PFSK-1 (cell line): Measurements from ENCODE around the gene GRB10.

Experiments
- POLR2AphosphoS5 ChIP-seq: IDR thresholded peaks from 2 replicates; pipeline ENCODE4 v1.6.1; 2012; ENCODE audit warnings: low read depth, mild to moderate bottlenecking, control low read depth, low read length, moderate library complexity
- REST ChIP-seq, 2 experiments: IDR thresholded peaks; 2 replicates each; pipeline versions ENCODE4 v1.6.1 to v1.8.0; 2011 to 2012; ENCODE audit warnings: low read depth in 2 of 2, low read length in 2 of 2, control low read depth in 1 of 2, inconsistent platforms in 1 of 2, mild to moderate bottlenecking in 1 of 2, moderate library complexity in 1 of 2; ENCODE audit not compliant: insufficient read depth in 1 of 2
- SIN3A ChIP-seq: IDR thresholded peaks from 2 replicates; pipeline ENCODE4 v1.6.1; 2012; ENCODE audit warnings: mild to moderate bottlenecking, low read length, moderate library complexity, borderline replicate concordance; ENCODE audit not compliant: insufficient read depth
- TAF1 ChIP-seq: IDR thresholded peaks from 2 replicates; pipeline ENCODE4 v1.6.1; 2012; ENCODE audit warnings: low read length, control low read depth, borderline replicate concordance; ENCODE audit not compliant: insufficient read depth

DNA sequence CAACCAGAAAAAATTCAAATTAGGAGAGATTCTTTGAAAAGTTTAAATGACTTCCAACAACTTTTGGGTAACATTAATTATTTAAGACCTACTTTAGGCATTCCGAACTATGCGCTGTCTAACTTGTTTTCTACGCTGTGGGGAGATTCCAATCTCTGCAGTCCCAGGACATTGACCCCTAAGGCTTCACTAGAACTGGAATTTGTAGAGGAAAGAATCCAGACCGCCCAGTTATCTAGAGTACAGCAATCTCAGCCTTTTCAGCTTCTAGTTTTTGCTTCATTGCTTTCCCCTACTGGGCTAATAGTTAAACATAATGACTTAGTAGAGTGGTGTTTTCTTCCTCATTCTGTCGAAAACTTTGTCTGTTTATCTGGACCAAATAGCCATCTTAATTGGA is 202.6 kb downstream of the GRB10 start:
- TF ChIP-seq POLR2AphosphoS5 (no peak), SIN3A (no peak), TAF1 (no peak), REST (IDR thresholded peaks at IDR 0.05; ENCODE audit: insufficient read depth in 1 of 2, low read depth in 2 of 2, low read length in 2 of 2) (no peak)
